GM12878 (cell line): Measurements from ENCODE around the gene SPHKAP. TPM values are rescaled to one million over a fixed set of nuclear protein-coding genes. Genes with fewer than 3 reads are reported as not detected.

Source experiments
- ATAC-seq: fragments of 200-7000 bp; cut with Tn5 transposase; 3 replicates; pipeline ENCODE4 v1.9.1; 2020; ENCODE audit warnings: mild to moderate bottlenecking, moderate library complexity
- BruUV-seq: library from RNA; stranded (reverse); fragments of 400-500 nt; replicated peaks from 2 replicates; lab custom pipeline; 2021; lab: Mats Ljungman, UMichigan
- CTCF ChIA-PET: fragments of 300-600 bp; sonication (Branson Sonifier 250); formaldehyde crosslinking; extraction: SDS; loops from one replicate; lab custom pipeline; 2021; ENCODE audit warnings: inconsistent platforms; lab: Yijun Ruan, JAX
- POLR2A ChIA-PET: fragments of 350-600 bp; formaldehyde crosslinking; extraction: SDS; loops from one replicate; lab custom pipeline; 2021; ENCODE audit warnings: inconsistent platforms; lab: Charles Lee
- RAD21 ChIA-PET: fragments of 300-600 bp; sonication (Branson Sonifier 250); formaldehyde crosslinking; loops from one replicate; lab custom pipeline; 2023; ENCODE audit warnings: antibody characterized with exemption; ENCODE audit not compliant: unreplicated experiment; lab: Charles Lee
- SMC1A ChIA-PET: fragments of 300-600 bp; sonication (Branson Sonifier 250); formaldehyde crosslinking; loops from one replicate; lab custom pipeline; 2023; ENCODE audit not compliant: unreplicated experiment, uncharacterized antibody; lab: Charles Lee
- DNase-seq: peaks from one replicate; pipeline ENCODE4 v3.0.0-alpha.2; 2011; ENCODE audit warnings: low read depth, low spot score
- FAIRE-seq: peaks from 3 replicates; lab custom pipeline; 2011; peaks lifted over from hg19 to GRCh38; lab: Jason Lieb, UNC
- H2AFZ ChIP-seq: 2 replicates; pipeline ENCODE4 v1.6.0; 2011; ENCODE audit warnings: low read depth, low read length, control low read depth; ENCODE audit not compliant: control insufficient read depth
- H3K27ac ChIP-seq: 2 replicates; pipeline ENCODE4 v1.5.1; 2011; ENCODE audit warnings: control low read depth; ENCODE audit not compliant: control insufficient read depth, insufficient read depth
- H3K27me3 ChIP-seq, 2 experiments: replicated peaks in 1 of 2; 2 replicates each; pipeline versions ENCODE4 v1.6.0 to v1.6.1; 2011; ENCODE audit warnings: low read length in 1 of 2; ENCODE audit not compliant: control insufficient read depth in 2 of 2, insufficient read depth in 2 of 2
- H3K36me3 ChIP-seq, 2 experiments: 2 replicates each; pipeline ENCODE4 v1.5.1; 2011; ENCODE audit warnings: low read length in 1 of 2; ENCODE audit not compliant: control insufficient read depth in 2 of 2, insufficient read depth in 2 of 2
- H3K4me1 ChIP-seq: 2 replicates; pipeline ENCODE4 v1.6.1; 2011; ENCODE audit warnings: mild to moderate bottlenecking, low read length, moderate library complexity, mixed read lengths; ENCODE audit not compliant: control insufficient read depth, insufficient read depth
- H3K4me2 ChIP-seq: 2 replicates; pipeline ENCODE4 v1.6.0; 2011; ENCODE audit warnings: control low read depth; ENCODE audit not compliant: control insufficient read depth, insufficient read depth
- H3K4me3 ChIP-seq: fragments of 200-600 bp; sonication (generic); 2 replicates; pipeline ENCODE4 v1.5.1; 2016
- H3K79me2 ChIP-seq: 2 replicates; pipeline ENCODE4 v1.6.0; 2011; ENCODE audit warnings: low read length; ENCODE audit not compliant: control insufficient read depth, insufficient read depth
- H3K9ac ChIP-seq: 2 replicates; pipeline ENCODE4 v1.8.0; 2011; ENCODE audit warnings: low read length, control low read depth, mixed read lengths; ENCODE audit not compliant: control insufficient read depth, insufficient read depth
- H3K9me3 ChIP-seq: replicated peaks from 3 replicates; pipeline ENCODE4 v1.5.1; 2011; ENCODE audit warnings: mild to moderate bottlenecking, low read length; ENCODE audit not compliant: control insufficient read depth, insufficient read depth
- H4K20me1 ChIP-seq: 2 replicates; pipeline ENCODE4 v1.6.0; 2011; ENCODE audit not compliant: control insufficient read depth, insufficient read depth
- CBFB ChIP-seq: IDR thresholded peaks from 2 replicates; pipeline ENCODE4 v1.6.1; 2016; ENCODE audit warnings: antibody characterized with exemption, low read depth
- CHD1 ChIP-seq: IDR thresholded peaks from 2 replicates; pipeline ENCODE4 v1.6.1; 2012; ENCODE audit warnings: low read depth, low read length, improper control_type of control experiment
- EP300 ChIP-seq, 2 experiments: fragments of 150-350 bp in 1 of 2; IDR thresholded peaks; 2 replicates each; pipeline ENCODE4 v1.6.1; 2011 to 2012; ENCODE audit warnings: low read depth in 2 of 2, low read length in 2 of 2, borderline replicate concordance in 1 of 2, improper control_type of control experiment in 1 of 2, inconsistent platforms in 1 of 2; ENCODE audit not compliant: control insufficient read depth in 1 of 2
- HCFC1 ChIP-seq: fragments of 150-350 bp; IDR thresholded peaks from 2 replicates; pipeline ENCODE4 v1.6.1; 2014; ENCODE audit warnings: low read length
- KAT2A ChIP-seq: conservative IDR thresholded peaks from 2 replicates; pipeline ENCODE4 v1.6.1; 2011; ENCODE audit warnings: low read depth, low read length; ENCODE audit not compliant: control insufficient read depth
- MYB ChIP-seq: fragments of 150-350 bp; IDR thresholded peaks from 2 replicates; pipeline ENCODE4 v1.6.1; 2014; ENCODE audit warnings: mild to moderate bottlenecking, low read depth, low read length, borderline replicate concordance
- NR2F1 ChIP-seq: fragments of 450-650 bp; conservative IDR thresholded peaks from 2 replicates; pipeline ENCODE4 v1.6.1; 2017; ENCODE audit warnings: mild to moderate bottlenecking
- RB1 ChIP-seq: fragments of 450-650 bp; formaldehyde crosslinking; IDR thresholded peaks from 2 replicates; pipeline ENCODE4 v1.6.1; 2017; ENCODE audit warnings: mild to moderate bottlenecking, borderline replicate concordance
- STAT3 ChIP-seq: IDR thresholded peaks from 2 replicates; pipeline ENCODE4 v1.6.1; 2011; ENCODE audit warnings: low read depth, low read length, improper control_type of control experiment
- TBL1XR1 ChIP-seq: IDR thresholded peaks from 2 replicates; pipeline ENCODE4 v1.6.1; 2012; ENCODE audit warnings: low read depth, low read length, improper control_type of control experiment
- TCF7 ChIP-seq: IDR thresholded peaks from 2 replicates; pipeline ENCODE4 v1.6.1; 2014; ENCODE audit warnings: antibody characterized with exemption, borderline replicate concordance
- YY1 ChIP-seq: IDR thresholded peaks from 2 replicates; pipeline ENCODE4 v1.6.1; 2011; ENCODE audit warnings: low read depth, mild to moderate bottlenecking, low read length
- ZNF207 ChIP-seq: fragments of 450-650 bp; IDR thresholded peaks from 2 replicates; pipeline ENCODE4 v1.6.1; 2014; ENCODE audit warnings: antibody characterized with exemption, mild to moderate bottlenecking, borderline replicate concordance
- WGBS: methylation state at CpG from one replicate; pipeline ENCODE4 v1.1.6; 2016; ENCODE audit warnings: low lambda C conversion rate; ENCODE audit not compliant: insufficient replicate concordance, insufficient coverage; ENCODE audit errors: missing lambda C conversion rate; 5-methylcytosine and 5-hydroxymethylcytosine counted together
- in situ Hi-C: fragments of 300-500 bp; cut with MboI; formaldehyde crosslinking; loops from 9 replicates; pipeline ENCODE4 v1.14.3; 2018; ENCODE audit warnings: mixed read lengths
- intact Hi-C: fragments of 100-400 bp; cut with micrococcal nuclease; formaldehyde crosslinking; loops from one replicate; pipeline ENCODE4 v1.14.2; 2022; ENCODE audit not compliant: unreplicated experiment
- polyA plus RNA-seq, 11 experiments: library from polyadenylated mRNA; depleted of rRNA in 4 of 11; unstranded in 6 of 11; stranded (reverse) in 5 of 11; fragments of >200 nt; fragmentation: Nextera tagmentation in 4 of 11; fragmentation: Illumina TruSeq in 1 of 11; extraction: Ambion mirVana in 4 of 11; extraction: Trizol in 1 of 11; gene quantifications; 1 replicate in 1 of 11; 2 replicates in 10 of 11; pipeline versions ENCODE4 v1.2.1 to v1.2.3, GENCODE V29; 2011 to 2016; ENCODE audit warnings: inconsistent platforms in 2 of 11, missing spikeins in 2 of 11, low read depth in 1 of 11
- total RNA-seq, 4 experiments: library from RNA; depleted of rRNA in 3 of 4; stranded (reverse); fragments of >200 nt in 3 of 4; fragmentation: Illumina TruSeq in 1 of 4; extraction: Trizol in 1 of 4; gene quantifications; 2 replicates each; pipeline versions ENCODE4 v1.2.1 to v1.2.3, GENCODE V29; 2013 to 2021
- TF ChIP-seq, protein P1 (sequence below): fragments of 450-650 bp; IDR thresholded peaks from 2 replicates; pipeline ENCODE4 v1.6.1; 2016; ENCODE audit warnings: mild to moderate bottlenecking, moderate library complexity, borderline replicate concordance
- TF ChIP-seq, protein P2 (sequence below): fragments of 450-650 bp; IDR thresholded peaks from 2 replicates; pipeline ENCODE4 v1.6.1; 2016; ENCODE audit warnings: mild to moderate bottlenecking
- TF ChIP-seq, protein P3 (sequence below): IDR thresholded peaks from 2 replicates; pipeline ENCODE4 v1.6.1; 2012; ENCODE audit warnings: mild to moderate bottlenecking, low read depth, low read length
- TF ChIP-seq, protein P4 (sequence below): IDR thresholded peaks from 2 replicates; pipeline ENCODE4 v1.6.1; 2012; ENCODE audit warnings: low read depth, low read length, improper control_type of control experiment

The SPHKAP gene
- total and polyA plus RNA-seq, 10 of the 15 experiments (the other 5 are each of a cell fraction or from before 2014, with no cell fraction given) = 0.03 TPM; not detected in 9

DNA sequence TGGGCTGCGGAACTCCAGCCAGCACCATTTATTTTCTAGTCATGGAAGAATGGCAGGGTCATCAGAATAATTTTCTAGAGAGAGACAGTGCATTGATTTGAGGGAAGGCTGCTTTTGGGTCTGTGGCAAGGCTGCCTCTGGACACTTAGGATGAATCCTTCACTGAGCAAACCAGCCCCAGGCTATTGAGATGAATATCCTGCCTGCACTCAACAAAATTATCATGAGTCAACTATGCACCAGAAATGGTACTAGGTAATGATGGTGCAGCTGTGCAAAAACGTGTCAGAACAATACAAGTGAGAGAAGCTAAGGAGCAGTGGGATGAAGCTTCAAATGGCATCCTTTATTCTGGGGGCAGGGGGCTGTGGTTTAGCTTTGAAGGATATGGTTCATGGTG lies 115.8 kb downstream of the SPHKAP start:
- no peaks in the 10 kb centered on the region for H4K20me1 ChIP-seq
- H3K27ac ChIP-seq = no peak overlapping the region
- no peaks in the 10 kb centered on the region for H3K9me3 ChIP-seq
- DNase-seq (no peak), FAIRE-seq (no peak), ATAC-seq (no peak)
- H3K36me3 ChIP-seq = no peaks in the 10 kb centered on the region
- H2AFZ ChIP-seq = no peak overlapping the region
- H3K9ac ChIP-seq = no peak overlapping the region
- ChIA-PET SMC1A (interaction anchor here (1.0 kb wide), 1 partner anchor 32 kb away, joined by 3 read pairs; no protein-coding TSS in a partner anchor), POLR2A (no interaction called here), CTCF (no interaction called here), RAD21 (no interaction called here)
- no peaks in the 10 kb centered on the region for H3K4me1 ChIP-seq
- H3K27me3 ChIP-seq = no peaks in the 10 kb centered on the region
- H3K4me2 ChIP-seq = no peak overlapping the region
- intact Hi-C loops = no loop called here
- 24% methylated on average over 2 of the region's 2 CpGs for WGBS
- no TSS peak for BruUV-seq
- H3K79me2 ChIP-seq = no peaks in the 10 kb centered on the region
- in situ Hi-C loops = no loop called here
- H3K4me3 ChIP-seq = no peak overlapping the region
- TF ChIP-seq, protein P1, sequence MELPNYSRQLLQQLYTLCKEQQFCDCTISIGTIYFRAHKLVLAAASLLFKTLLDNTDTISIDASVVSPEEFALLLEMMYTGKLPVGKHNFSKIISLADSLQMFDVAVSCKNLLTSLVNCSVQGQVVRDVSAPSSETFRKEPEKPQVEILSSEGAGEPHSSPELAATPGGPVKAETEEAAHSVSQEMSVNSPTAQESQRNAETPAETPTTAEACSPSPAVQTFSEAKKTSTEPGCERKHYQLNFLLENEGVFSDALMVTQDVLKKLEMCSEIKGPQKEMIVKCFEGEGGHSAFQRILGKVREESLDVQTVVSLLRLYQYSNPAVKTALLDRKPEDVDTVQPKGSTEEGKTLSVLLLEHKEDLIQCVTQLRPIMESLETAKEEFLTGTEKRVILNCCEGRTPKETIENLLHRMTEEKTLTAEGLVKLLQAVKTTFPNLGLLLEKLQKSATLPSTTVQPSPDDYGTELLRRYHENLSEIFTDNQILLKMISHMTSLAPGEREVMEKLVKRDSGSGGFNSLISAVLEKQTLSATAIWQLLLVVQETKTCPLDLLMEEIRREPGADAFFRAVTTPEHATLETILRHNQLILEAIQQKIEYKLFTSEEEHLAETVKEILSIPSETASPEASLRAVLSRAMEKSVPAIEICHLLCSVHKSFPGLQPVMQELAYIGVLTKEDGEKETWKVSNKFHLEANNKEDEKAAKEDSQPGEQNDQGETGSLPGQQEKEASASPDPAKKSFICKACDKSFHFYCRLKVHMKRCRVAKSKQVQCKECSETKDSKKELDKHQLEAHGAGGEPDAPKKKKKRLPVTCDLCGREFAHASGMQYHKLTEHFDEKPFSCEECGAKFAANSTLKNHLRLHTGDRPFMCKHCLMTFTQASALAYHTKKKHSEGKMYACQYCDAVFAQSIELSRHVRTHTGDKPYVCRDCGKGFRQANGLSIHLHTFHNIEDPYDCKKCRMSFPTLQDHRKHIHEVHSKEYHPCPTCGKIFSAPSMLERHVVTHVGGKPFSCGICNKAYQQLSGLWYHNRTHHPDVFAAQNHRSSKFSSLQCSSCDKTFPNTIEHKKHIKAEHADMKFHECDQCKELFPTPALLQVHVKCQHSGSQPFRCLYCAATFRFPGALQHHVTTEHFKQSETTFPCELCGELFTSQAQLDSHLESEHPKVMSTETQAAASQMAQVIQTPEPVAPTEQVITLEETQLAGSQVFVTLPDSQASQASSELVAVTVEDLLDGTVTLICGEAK = no peak
- TF ChIP-seq CBFB (no peak), NR2F1 (no peak), ZNF207 (no peak), YY1 (no peak), RB1 (no peak), STAT3 (no peak), TCF7 (no peak), TBL1XR1 (no peak), HCFC1 (no peak), EP300 (IDR thresholded peaks at IDR 0.05; ENCODE audit: borderline replicate concordance in 1 of 2, control insufficient read depth in 1 of 2, low read depth in 2 of 2, low read length in 2 of 2) (no peak), MYB (no peak), CHD1 (no peak), KAT2A (no peak)
- TF ChIP-seq, protein P2, sequence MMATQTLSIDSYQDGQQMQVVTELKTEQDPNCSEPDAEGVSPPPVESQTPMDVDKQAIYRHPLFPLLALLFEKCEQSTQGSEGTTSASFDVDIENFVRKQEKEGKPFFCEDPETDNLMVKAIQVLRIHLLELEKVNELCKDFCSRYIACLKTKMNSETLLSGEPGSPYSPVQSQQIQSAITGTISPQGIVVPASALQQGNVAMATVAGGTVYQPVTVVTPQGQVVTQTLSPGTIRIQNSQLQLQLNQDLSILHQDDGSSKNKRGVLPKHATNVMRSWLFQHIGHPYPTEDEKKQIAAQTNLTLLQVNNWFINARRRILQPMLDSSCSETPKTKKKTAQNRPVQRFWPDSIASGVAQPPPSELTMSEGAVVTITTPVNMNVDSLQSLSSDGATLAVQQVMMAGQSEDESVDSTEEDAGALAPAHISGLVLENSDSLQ = no peak
- TF ChIP-seq, protein P3, sequence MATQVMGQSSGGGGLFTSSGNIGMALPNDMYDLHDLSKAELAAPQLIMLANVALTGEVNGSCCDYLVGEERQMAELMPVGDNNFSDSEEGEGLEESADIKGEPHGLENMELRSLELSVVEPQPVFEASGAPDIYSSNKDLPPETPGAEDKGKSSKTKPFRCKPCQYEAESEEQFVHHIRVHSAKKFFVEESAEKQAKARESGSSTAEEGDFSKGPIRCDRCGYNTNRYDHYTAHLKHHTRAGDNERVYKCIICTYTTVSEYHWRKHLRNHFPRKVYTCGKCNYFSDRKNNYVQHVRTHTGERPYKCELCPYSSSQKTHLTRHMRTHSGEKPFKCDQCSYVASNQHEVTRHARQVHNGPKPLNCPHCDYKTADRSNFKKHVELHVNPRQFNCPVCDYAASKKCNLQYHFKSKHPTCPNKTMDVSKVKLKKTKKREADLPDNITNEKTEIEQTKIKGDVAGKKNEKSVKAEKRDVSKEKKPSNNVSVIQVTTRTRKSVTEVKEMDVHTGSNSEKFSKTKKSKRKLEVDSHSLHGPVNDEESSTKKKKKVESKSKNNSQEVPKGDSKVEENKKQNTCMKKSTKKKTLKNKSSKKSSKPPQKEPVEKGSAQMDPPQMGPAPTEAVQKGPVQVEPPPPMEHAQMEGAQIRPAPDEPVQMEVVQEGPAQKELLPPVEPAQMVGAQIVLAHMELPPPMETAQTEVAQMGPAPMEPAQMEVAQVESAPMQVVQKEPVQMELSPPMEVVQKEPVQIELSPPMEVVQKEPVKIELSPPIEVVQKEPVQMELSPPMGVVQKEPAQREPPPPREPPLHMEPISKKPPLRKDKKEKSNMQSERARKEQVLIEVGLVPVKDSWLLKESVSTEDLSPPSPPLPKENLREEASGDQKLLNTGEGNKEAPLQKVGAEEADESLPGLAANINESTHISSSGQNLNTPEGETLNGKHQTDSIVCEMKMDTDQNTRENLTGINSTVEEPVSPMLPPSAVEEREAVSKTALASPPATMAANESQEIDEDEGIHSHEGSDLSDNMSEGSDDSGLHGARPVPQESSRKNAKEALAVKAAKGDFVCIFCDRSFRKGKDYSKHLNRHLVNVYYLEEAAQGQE = no peak
- TF ChIP-seq, protein P4, sequence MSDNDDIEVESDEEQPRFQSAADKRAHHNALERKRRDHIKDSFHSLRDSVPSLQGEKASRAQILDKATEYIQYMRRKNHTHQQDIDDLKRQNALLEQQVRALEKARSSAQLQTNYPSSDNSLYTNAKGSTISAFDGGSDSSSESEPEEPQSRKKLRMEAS = no peak
